GM19438 (cell line): ENCODE data around the gene TBC1D22A.

Source experiments
- ATAC-seq: cut with Tn5 transposase; IDR thresholded peaks from one replicate; pipeline ENCODE4 v1.9.1; 2021; ENCODE audit warnings: low read depth; ENCODE audit not compliant: unreplicated experiment

Gene TBC1D22A

GRCh38 chr22:47034905-47035419, 272.5 kb downstream of the TBC1D22A start:
- no peak for ATAC-seq

GRCh38 chr22:47035425-47035881, 273.0 kb downstream of the TBC1D22A start:
- no peak for ATAC-seq

GRCh38 chr22:47036352-47036751, 273.9 kb downstream of the TBC1D22A start:
- ATAC-seq = no peak

GRCh38 chr22:47036936-47037485, 274.6 kb downstream of the TBC1D22A start:
- no peak for ATAC-seq

- no peak for ATAC-seq
Observed at GRCh38 chr22:47038206-47038835, 275.9 kb downstream of the TBC1D22A start.

- ATAC-seq = no peak
Observed at GRCh38 chr22:47039356-47039755, 276.9 kb downstream of the TBC1D22A start.

- ATAC-seq = no peak
Observed at GRCh38 chr22:47040486-47041270, 278.2 kb downstream of the TBC1D22A start.

- ATAC-seq = no peak
Observed at GRCh38 chr22:47041271-47042115, 279.0 kb downstream of the TBC1D22A start.

- no peak for ATAC-seq
Observed at GRCh38 chr22:47042116-47042825, 279.8 kb downstream of the TBC1D22A start.

GRCh38 chr22:47042861-47043496, 280.5 kb downstream of the TBC1D22A start:
- no peak for ATAC-seq

GRCh38 chr22:47043835-47044721, 281.6 kb downstream of the TBC1D22A start:
- ATAC-seq = no peak

GRCh38 chr22:47044722-47045535, 282.5 kb downstream of the TBC1D22A start:
- ATAC-seq = no peak

GRCh38 chr22:47045691-47046410, 283.4 kb downstream of the TBC1D22A start:
- no peak for ATAC-seq

GRCh38 chr22:47046411-47047065, 284.1 kb downstream of the TBC1D22A start:
- ATAC-seq = no peak

GRCh38 chr22:47047321-47048122, 285.1 kb downstream of the TBC1D22A start:
- ATAC-seq = no peak
